Activated CD4-positive, alpha-beta T cell treated with anti-CD3 and anti-CD28 coated beads for 24 hours (primary cell): ENCODE data around the gene ABHD12.
"Not testable (repeated sequence)": the region's sequence is repeated elsewhere in the genome, so short reads cannot be mapped to it uniquely, and the experiment has no call there.

ENCODE experiments used
- DNase-seq, 2 donors: peaks; one replicate each; pipeline ENCODE4 v3.0.0-alpha.2; 2020; ENCODE audit warnings: low read depth in 2 of 2

ABHD12 gene

GRCh38 chr20:25321991-25322390, 68.6 kb downstream of the ABHD12 start:
- DNase-seq = no peak

GRCh38 chr20:25321262-25321831, 69.3 kb downstream of the ABHD12 start:
- DNase-seq = no peak

DNA sequence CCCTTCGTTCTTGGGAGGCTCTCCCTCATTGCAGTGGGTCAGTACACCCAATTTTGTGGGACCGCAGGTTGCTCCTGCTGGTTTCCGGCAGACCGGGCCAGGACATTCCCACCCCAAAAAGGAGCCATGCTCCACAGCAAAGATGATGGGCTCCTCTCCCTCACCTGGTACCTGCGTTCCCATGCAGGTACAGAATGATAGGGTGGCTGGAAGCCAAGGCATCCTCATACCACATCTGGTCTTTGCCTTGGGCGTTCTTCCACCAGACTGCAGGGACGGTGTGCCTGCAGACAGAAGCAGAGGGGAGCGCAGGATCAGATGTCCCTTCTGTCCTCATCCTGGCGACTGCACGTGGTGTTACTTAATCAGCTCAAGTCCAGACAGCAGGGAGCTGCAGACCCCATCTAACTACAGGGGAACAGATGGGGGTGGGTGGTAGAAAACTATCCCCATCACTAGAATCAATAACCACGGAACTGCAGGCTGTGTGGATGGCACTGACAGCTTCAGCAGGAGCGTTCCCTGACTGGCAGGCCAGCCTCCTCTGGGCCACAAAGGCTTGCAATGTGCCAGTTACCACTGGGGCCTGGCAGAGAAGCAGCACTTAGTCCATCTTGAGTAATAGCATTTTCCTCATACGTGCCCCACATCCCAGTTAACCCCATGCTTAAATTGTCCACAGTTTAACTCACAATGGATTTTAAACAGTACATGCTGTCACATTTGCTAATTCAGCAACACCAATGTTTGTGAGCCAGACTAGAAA, 70.4 kb downstream of the ABHD12 start:
- no peak for DNase-seq

- no peak for DNase-seq
These were observed 71.2 kb downstream of the ABHD12 start for GRCh38 chr20:25319241-25320034.

DNA sequence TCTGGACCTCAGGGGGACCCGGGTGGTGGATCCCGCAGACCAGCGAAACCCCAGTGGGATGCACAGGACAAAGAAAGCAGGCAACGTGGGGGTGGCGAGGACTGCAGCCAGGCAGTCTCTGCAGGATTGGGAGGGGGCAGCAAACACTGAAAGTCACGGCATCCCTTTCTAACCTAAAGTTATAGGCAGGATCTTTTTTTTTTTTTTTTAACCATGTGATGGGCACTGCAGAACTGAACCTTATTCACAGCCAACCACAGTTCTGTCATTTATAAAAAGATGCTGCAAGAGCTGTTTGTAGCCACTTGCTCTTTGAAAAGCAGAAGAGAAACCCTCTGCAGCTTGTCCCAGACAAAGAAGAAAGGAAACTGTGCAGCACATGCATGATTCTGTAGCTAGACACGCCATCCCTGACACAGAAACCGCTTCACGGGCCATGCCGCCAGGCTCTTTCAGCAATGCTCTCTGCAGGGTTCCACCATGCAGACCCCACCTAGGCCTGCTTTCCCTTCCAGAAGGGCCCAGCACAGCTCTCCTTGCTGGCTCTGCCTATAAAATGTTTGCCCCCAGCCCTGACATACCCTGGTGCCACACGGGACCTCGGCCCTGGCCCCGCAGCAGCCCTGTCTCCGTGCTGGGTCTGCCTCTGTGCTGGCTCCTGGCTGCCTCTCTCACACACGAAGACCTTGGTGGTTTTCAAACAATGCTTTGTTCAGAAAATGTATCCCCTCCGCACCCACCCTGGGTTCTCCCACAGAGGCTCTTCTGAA, 72.0 kb downstream of the ABHD12 start:
- DNase-seq = no peak

DNA sequence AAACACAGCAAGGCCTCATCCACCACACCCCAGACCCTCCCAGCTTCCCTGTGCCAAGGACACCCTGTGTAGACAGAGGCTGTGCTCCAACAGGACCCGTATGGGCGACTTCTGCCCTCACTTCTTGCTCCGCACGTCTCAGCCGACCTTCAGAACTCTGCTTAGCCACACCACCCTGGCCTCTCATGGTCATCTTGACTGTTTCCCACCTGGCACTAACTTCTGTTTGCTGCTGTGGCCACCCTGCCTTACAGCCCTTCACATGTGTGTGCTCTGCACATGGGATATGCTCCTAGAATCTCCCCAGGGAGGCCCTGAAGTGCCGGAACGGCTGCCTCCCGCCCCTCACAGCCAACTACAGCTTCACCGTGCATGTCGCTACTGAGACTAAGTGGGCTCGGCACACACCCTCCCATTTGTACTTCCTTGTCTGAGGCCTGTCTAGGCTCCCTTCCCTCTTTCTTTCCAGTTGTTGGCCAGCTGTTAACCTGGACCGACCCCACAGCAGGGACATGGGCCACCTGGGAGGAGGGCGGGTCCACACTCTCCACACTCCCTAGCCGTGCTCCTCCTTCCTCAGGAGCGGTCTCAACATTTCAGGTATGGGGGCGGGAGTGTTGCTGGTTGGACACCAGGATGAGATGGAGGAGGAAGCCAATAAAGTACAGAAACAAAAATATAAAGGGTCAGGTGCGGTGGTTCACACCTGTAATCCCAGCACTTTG, 73.1 kb downstream of the ABHD12 start:
- DNase-seq = no peak

DNA sequence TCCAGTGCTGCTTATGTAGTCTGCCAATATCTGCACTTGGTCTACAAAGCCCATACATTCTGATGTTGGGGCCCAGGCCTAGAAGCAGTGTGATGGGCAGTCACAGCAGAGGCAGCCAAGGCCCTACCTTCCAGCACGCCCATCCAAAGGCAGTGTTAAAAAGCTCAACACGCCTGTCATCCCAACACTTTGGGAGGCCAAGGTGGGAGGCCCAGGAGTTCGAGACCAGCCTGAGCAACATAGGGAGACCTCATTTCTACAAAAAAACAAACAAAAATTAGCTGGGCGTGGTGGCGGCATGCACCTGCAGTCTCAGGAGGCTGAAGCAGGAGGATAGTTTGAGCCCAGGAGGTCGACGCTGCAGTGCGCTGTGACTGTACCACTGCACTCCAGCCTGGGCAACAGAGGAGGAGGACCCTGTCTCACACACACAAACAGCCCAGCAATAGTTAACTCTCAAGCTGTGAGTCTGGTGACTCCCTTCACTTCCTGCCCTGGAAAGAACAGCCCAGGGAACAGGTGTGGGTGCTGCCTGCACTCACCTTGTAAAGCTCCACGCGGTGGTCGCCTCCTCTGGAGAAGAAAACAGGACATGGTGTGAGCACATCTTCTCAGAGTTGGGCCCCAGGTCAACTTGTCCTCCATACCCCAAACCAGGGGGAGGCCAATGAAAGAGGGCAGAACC, 74.0 kb downstream of the ABHD12 start:
- DNase-seq = no peak

GRCh38 chr20:25315418-25316210, 75.0 kb downstream of the ABHD12 start:
- DNase-seq = no peak

DNA sequence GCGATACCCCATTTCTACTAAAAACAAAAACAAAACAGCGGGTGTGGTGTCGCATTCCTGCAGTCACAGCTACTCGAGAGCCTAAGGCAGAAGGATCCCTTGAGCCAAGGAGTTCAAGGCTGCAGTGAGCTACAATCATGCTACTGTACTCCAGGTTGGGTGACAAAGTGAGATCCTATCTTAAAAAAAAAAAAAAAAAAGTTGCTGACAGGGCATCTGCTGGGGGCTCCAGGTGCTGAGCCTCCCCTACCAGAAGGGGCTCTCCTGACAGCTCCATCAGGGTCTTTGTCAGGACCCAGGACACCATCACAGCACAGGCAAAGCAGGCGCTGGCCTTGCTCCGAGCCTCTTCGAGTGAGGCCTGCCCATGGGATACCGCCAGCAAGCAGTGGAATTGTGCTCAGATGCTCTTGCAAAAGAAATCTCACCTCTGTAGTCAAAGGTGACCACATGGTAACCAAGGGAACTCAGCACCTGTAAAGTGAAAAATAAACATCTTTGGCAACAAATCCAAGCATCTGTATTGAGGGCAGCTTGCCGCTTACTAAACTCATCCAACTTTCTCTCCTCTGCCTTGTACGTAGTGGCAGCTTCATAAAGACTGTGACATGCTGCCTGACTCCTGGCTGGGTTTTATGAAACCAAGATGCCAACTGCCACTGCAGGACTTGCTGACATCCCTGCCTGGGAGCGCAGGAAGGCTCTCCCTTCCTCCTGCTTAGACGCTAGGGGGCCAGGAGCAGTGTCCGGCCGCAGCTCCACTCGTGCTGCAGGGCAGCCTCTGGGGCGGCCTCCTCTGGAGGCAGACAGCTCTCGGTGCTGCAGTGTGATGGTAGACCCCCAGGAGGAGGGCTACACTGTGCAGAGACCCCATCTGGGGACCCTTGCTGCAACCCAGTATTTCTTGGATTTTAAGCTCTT, 75.9 kb downstream of the ABHD12 start:
- no peak for DNase-seq

GRCh38 chr20:25313593-25313992, 77.0 kb downstream of the ABHD12 start:
- DNase-seq = no peak

- DNase-seq = not testable (repeated sequence)
These were observed 77.9 kb downstream of the ABHD12 start for GRCh38 chr20:25312716-25313115.

GRCh38 chr20:25310921-25311728, 79.5 kb downstream of the ABHD12 start:
- DNase-seq = no peak

DNA sequence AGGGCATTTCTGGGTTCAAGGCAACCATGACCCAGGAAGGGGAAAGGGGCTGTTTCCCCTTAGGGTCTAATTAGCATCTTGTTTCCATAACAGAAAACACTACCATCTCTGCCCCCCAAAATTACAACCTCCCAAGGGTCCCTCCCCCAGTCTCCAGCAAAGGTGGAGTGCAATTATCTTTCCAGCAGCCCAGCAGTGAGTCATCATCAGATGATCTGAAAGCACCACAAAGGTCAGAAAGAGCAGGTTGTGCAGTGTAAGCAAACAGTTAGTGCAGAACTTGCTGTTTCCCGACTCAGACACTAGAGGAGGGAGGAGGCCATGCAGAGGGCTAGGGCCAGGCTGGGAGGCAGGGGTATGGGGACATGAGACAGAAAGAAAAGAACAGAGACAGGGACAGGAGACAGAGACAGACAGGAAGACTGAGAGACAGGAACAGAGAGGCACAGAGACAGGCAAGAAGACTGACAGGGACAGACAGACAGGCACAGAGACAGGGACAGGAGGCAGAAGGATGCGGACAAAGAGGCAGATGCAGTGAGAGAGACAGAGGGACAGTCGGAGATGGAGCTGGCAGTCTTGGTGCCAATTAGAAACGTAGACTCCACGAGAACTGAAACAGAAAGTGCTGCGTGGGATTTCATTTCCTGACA, 80.2 kb downstream of the ABHD12 start:
- DNase-seq = peak; percentile 26 to 28

- no peak for DNase-seq
These were observed 81.0 kb downstream of the ABHD12 start for GRCh38 chr20:25309395-25310267.

GRCh38 chr20:25308671-25309394, 81.8 kb downstream of the ABHD12 start:
- no peak for DNase-seq

DNA sequence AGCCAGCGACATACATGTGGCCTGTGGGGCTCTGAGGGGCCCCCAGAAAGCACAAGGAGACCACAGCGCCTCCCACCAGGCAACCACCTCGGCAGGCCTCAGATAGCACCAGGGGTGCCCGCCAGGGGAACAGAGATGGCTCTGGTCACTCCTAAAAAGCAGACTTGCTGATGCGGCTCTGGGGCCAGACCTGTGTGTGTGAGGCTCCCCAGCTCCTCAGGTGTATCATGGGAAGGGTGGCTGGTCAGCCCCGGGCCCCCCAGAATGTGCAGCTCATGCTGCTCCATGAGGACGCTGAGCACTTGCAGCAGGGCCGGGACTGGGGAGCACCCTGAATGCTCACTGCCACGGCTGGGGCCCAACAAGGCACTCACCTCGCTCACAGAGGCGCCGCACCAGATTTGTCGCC, 82.5 kb downstream of the ABHD12 start:
- no peak for DNase-seq
